ENCODE results near the gene STUM.

Gene STUM

DNA sequence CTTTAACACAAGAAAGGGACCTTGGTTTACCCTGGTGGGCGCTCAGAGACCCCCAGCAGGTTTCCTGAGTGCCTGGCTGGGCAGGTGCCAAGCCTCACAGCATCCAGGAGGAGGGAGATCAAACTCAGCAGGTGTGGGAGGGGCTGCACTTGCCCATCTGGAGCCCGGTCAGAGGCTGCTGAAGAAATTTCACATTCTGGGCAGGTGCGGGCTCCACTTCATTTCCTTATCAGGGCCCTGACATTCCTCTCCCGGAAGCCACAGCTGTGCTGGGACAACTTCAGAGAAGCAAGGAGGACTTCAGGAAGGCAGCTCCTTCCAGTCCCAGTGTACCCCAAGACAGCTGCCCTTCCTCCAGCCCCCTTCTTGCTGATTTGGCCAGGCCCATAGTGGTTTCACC lies 107.6 kb downstream of the STUM start:
- DNase-seq = no peak

DNA sequence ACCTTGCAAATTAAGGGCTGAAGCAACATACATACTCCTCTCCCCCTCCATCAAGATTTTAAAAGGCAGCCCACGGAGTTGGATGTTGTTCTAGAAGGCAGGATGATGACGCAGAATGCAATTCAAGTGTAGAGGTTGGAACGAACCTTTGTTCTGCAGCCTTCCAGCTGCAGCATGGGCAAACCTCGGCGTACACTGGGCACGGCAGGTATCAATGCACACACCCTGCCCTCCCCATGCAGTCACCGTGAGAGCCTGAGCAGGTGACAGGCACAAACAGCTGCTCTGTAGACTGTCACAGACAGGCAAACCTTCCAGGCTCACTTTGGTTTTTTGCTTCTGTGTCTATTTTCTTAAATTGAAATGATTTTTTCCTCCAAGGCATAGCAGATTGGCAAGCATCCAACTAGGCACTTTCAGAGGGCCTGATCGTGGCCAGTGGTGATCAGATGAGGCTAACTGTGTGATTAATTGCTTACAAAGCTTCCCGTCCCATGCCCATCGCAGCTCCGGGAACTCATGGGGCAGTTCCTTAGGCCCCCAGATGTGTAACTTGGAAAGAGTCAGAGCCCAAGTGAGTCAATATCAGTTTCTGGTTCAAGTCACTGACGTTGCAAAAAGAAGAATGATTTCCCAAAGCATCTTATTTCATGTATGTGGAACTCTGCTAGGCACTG lies 108.2 kb downstream of the STUM start:
- DNase-seq = no peak

DNA sequence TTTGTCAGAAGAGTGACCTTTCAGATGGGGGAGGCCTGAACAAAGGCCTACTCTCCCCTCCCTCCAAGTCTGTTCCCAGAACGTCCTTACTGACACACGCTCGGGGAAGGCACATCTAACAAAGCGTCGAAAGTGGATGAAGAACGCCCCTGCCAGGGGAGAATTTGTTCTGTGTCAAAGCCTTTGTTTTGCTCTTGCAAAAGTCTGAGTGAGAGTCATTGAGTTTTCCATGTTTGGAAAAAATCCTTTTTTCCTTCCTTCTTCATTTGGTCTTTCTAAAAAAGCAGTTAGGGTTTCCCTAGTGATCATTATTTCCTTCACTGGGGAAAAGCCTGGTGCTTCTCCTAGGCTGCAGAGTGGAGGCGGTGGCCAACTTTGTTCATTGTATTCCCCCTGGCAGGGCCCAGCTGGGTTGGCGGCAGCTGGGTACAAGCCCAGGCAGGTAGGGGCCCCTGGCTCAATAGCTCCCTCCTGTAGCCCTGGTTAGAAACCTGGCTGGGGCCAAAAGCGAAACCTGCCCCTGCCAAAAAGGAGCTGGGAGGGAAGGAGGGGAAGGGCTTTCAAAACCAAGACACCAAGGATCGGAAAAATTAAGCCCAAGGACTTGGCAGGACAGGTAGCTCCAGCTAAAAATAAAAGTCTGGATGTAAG lies 109.5 kb downstream of the STUM start:
- DNase-seq = no peak

DNA sequence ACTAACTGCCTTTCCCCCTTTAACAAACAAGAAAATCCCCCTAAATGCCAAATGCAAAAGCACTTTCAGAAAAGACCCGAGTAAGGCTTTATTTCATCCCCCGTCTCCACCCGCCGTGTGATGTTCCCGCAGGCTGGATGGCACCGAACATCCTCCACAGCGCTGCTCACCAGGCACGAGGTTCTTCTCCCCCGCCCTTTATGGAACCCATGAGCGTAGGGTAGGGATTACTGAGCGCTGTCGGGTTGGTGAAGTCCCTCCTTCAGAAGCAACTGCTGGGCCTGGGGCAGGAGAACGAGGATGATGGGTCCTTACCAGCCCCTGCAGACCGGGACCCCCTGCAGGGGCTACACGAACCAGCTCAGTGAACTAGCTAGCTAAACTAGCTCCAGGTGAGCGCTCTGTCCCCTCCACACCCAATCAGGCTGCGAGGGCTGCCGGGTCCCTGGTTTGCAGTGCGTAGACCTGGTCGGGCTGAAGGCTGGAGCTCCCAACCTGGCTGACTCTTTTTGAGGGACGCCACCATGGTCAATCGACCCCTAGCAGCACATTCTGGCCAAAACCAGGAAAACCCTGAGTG lies 110.1 kb downstream of the STUM start:
- DNase-seq = no peak
